Upper lobe of left lung (tissue), 4 donors: ENCODE results near the gene SENP6.
"Not testable (repeated sequence)": the region's sequence is repeated elsewhere in the genome, so short reads cannot be mapped to it uniquely, and the experiment has no call there.

Experiments
- CTCF ChIP-seq, 6 experiments: fragments of 450-650 bp in 4 of 6; fragments of 200-600 bp in 2 of 6; sonication (generic) in 2 of 6; IDR thresholded peaks; one replicate each; pipeline ENCODE4 v1.5.1; 2016 to 2019; ENCODE audit warnings: antibody characterized with exemption in 6 of 6
- EP300 ChIP-seq, 4 donors: sonication (generic); formaldehyde crosslinking; IDR thresholded peaks; one replicate each; pipeline ENCODE4 v1.5.1; 2017; ENCODE audit warnings: antibody characterized with exemption in 4 of 4, control low read depth in 2 of 4
- POLR2A ChIP-seq, 4 donors: fragments of 450-650 bp; IDR thresholded peaks; one replicate each; pipeline ENCODE4 v1.5.1; 2016 to 2017; ENCODE audit warnings: antibody characterized with exemption in 4 of 4, mild to moderate bottlenecking in 2 of 4
- POLR2AphosphoS5 ChIP-seq, 2 donors: sonication (generic); formaldehyde crosslinking; IDR thresholded peaks; one replicate each; pipeline ENCODE4 v1.5.1; 2017; ENCODE audit warnings: antibody characterized with exemption in 2 of 2

GRCh38 chr6:75687535-75687934, 85.9 kb downstream of the SENP6 start:
- TF ChIP-seq CTCF, EP300, POLR2A, POLR2AphosphoS5 (IDR thresholded peaks at IDR 0.05): not testable (repeated sequence)
